Measurements from ENCODE around the gene BICC1. TPM values are rescaled to one million over a fixed set of nuclear protein-coding genes. Genes with fewer than 3 reads are reported as not detected.

BICC1 gene
- total RNA-seq, 4 donors from 2014 or later = 28.8 to 39.0 (median 30.5) TPM

GRCh38 chr10:58675321-58675720, 162.6 kb downstream of the BICC1 start:
- DNase-seq (ENCODE audit: low spot score in 2 of 2) = no peak
- no peaks in the 10 kb centered on the region for H3K9me3 ChIP-seq
- H3K36me3 ChIP-seq = no peaks in the 10 kb centered on the region
- no peak overlapping the region for H3K4me3 ChIP-seq
- no peaks in the 10 kb centered on the region for H3K4me1 ChIP-seq
- TF ChIP-seq EP300 (IDR thresholded peaks at IDR 0.05) (no peak), POLR2A (IDR thresholded peaks at IDR 0.05) (no peak), CTCF (IDR thresholded peaks at IDR 0.05) (no peak)
- no peak overlapping the region for H3K27ac ChIP-seq
- WGBS, 2 donors = 87 to 92% methylated on average over 2 of the region's 2 CpGs
- H3K27me3 ChIP-seq = no peaks in the 10 kb centered on the region

GRCh38 chr10:58691528-58691927, 178.9 kb downstream of the BICC1 start:
- no peak for TF ChIP-seq CTCF (IDR thresholded peaks at IDR 0.05)
- TF ChIP-seq EP300 (IDR thresholded peaks at IDR 0.05) = no peak
- DNase-seq (ENCODE audit: low spot score in 2 of 2) = no peak
- Histone ChIP-seq H3K36me3 (peaks cover 0 to 12% (median 0%) of the 10 kb centered on the region in 3 donors), H3K4me3 (no peak overlapping the region), H3K27ac (no peak overlapping the region), H3K9me3 (peaks cover 0 to 31% (median 0%) of the 10 kb centered on the region in 4 donors), H3K4me1 (peaks cover 0 to 4% (median 0%) of the 10 kb centered on the region in 4 donors), H3K27me3 (no peaks in the 10 kb centered on the region)
- WGBS, 2 donors = 55 to 63% methylated on average over 2 of the region's 2 CpGs

GRCh38 chr10:58693919-58694318, 181.2 kb downstream of the BICC1 start:
- no peaks in the 10 kb centered on the region for H3K27me3 ChIP-seq
- no peak for TF ChIP-seq CTCF (IDR thresholded peaks at IDR 0.05)
- TF ChIP-seq POLR2A (IDR thresholded peaks at IDR 0.05) = no peak
- TF ChIP-seq EP300 (IDR thresholded peaks at IDR 0.05) = no peak
- no peak overlapping the region for H3K4me3 ChIP-seq
- peaks cover 0 to 4% (median 0%) of the 10 kb centered on the region in 4 donors for H3K4me1 ChIP-seq
- 79 to 90% methylated on average over 2 of the region's 2 CpGs for WGBS, 2 donors
- H3K9me3 ChIP-seq = peaks cover 0 to 17% (median 0%) of the 10 kb centered on the region in 4 donors
- no peak overlapping the region for H3K27ac ChIP-seq
- no peaks in the 10 kb centered on the region for H3K36me3 ChIP-seq
- no peak for DNase-seq (ENCODE audit: low spot score in 2 of 2)

- TF ChIP-seq CTCF (IDR thresholded peaks at IDR 0.05) (no peak), POLR2A (IDR thresholded peaks at IDR 0.05) (no peak)
- no peak for DNase-seq (ENCODE audit: low spot score in 2 of 2)
- no peaks in the 10 kb centered on the region for H3K36me3 ChIP-seq
- no peak overlapping the region for H3K27ac ChIP-seq
- peaks cover 0 to 4% (median 0%) of the 10 kb centered on the region in 4 donors for H3K4me1 ChIP-seq
- H3K4me3 ChIP-seq = no peak overlapping the region
- peaks cover 0 to 17% (median 0%) of the 10 kb centered on the region in 4 donors for H3K9me3 ChIP-seq
- 64 to 69% methylated on average over 5 of the region's 5 CpGs for WGBS, 2 donors
- no peaks in the 10 kb centered on the region for H3K27me3 ChIP-seq
These were observed 182.3 kb downstream of the BICC1 start for GRCh38 chr10:58695022-58695421.

GRCh38 chr10:58696736-58697135, 184.1 kb downstream of the BICC1 start:
- WGBS, 2 donors = 33 to 45% methylated on average over 4 of the region's 4 CpGs
- no peak for TF ChIP-seq EP300 (IDR thresholded peaks at IDR 0.05)
- no peak for TF ChIP-seq POLR2A (IDR thresholded peaks at IDR 0.05)
- TF ChIP-seq CTCF (IDR thresholded peaks at IDR 0.05) = no peak
- Histone ChIP-seq H3K9me3 (peaks cover 0 to 10% (median 0%) of the 10 kb centered on the region in 4 donors), H3K4me3 (no peak overlapping the region), H3K27ac (no peak overlapping the region), H3K4me1 (peaks cover 0 to 9% (median 3%) of the 10 kb centered on the region in 4 donors), H3K36me3 (no peaks in the 10 kb centered on the region), H3K27me3 (no peaks in the 10 kb centered on the region)
- DNase-seq (ENCODE audit: low spot score in 2 of 2) = no peak
